ENCODE data around the gene AFAP1L2. TPM values are rescaled to one million over a fixed set of nuclear protein-coding genes. Genes with fewer than 3 reads are reported as not detected.

AFAP1L2 gene
- total RNA-seq, 4 donors from 2014 or later, result 28.4 to 86.6 (median 48.6) TPM

- no peaks in the 10 kb centered on the region for H3K36me3 ChIP-seq
- TF ChIP-seq CTCF (IDR thresholded peaks at IDR 0.05) (no peak), POLR2A (IDR thresholded peaks at IDR 0.05) (no peak)
- no peaks in the 10 kb centered on the region for H3K27me3 ChIP-seq
- H3K27ac ChIP-seq, result peak overlapping the region; percentile 84 to 95
- no peaks in the 10 kb centered on the region for H3K9me3 ChIP-seq
- H3K4me3 ChIP-seq, result no peak overlapping the region
- intact Hi-C loops (cut with DNase I; ENCODE audit: low total_unique reads), result no loop called here
- DNase-seq, result no peak
- H3K4me1 ChIP-seq, result peaks cover 17 to 18% of the 10 kb centered on the region in 2 donors
Measured at GRCh38 chr10:114398587-114399331, 5.5 kb downstream of the AFAP1L2 start.

- Histone ChIP-seq H3K4me3 (peak overlapping the region; percentile 5 to 16), H3K36me3 (no peaks in the 10 kb centered on the region), H3K9me3 (no peaks in the 10 kb centered on the region), H3K4me1 (peaks cover 18 to 20% of the 10 kb centered on the region in 2 donors), H3K27me3 (no peaks in the 10 kb centered on the region), H3K27ac (peak overlapping the region; percentile 84 to 95)
- intact Hi-C loops (cut with DNase I; ENCODE audit: low total_unique reads), result no loop called here
- DNase-seq, result no peak
- no peak for TF ChIP-seq CTCF (IDR thresholded peaks at IDR 0.05)
- no peak for TF ChIP-seq POLR2A (IDR thresholded peaks at IDR 0.05)
Measured at GRCh38 chr10:114397651-114398145, 6.6 kb downstream of the AFAP1L2 start.

- Histone ChIP-seq H3K36me3 (no peaks in the 10 kb centered on the region), H3K4me1 (peaks cover 18 to 20% of the 10 kb centered on the region in 2 donors), H3K27ac (peak overlapping the region; percentile 84 to 95), H3K4me3 (no peak overlapping the region), H3K27me3 (no peaks in the 10 kb centered on the region), H3K9me3 (no peaks in the 10 kb centered on the region)
- intact Hi-C loops (cut with DNase I; ENCODE audit: low total_unique reads), result no loop called here
- DNase-seq, result no peak
- TF ChIP-seq CTCF (IDR thresholded peaks at IDR 0.05) (no peak), POLR2A (IDR thresholded peaks at IDR 0.05) (no peak)
Measured at GRCh38 chr10:114396464-114396863, 7.8 kb downstream of the AFAP1L2 start.

- DNase-seq, result no peak
- Histone ChIP-seq H3K4me1 (peaks cover 15 to 18% of the 10 kb centered on the region in 2 donors), H3K27me3 (no peaks in the 10 kb centered on the region), H3K27ac (peak overlapping the region in 1 of 2 donors; percentile 19), H3K36me3 (no peaks in the 10 kb centered on the region), H3K4me3 (no peak overlapping the region), H3K9me3 (no peaks in the 10 kb centered on the region)
- intact Hi-C loops (cut with DNase I; ENCODE audit: low total_unique reads), result no loop called here
- no peak for TF ChIP-seq CTCF (IDR thresholded peaks at IDR 0.05)
- TF ChIP-seq POLR2A (IDR thresholded peaks at IDR 0.05), result no peak
Measured at GRCh38 chr10:114395366-114396022, 8.8 kb downstream of the AFAP1L2 start.

- no peak overlapping the region for H3K4me3 ChIP-seq
- TF ChIP-seq CTCF (IDR thresholded peaks at IDR 0.05) (no peak), POLR2A (IDR thresholded peaks at IDR 0.05) (no peak)
- intact Hi-C loops (cut with DNase I; ENCODE audit: low total_unique reads), result no loop called here
- peak overlapping the region in 1 of 2 donors; percentile 64 for H3K27ac ChIP-seq
- peaks cover 9 to 10% of the 10 kb centered on the region in 2 donors for H3K4me1 ChIP-seq
- H3K36me3 ChIP-seq, result no peaks in the 10 kb centered on the region
- no peak for DNase-seq
- H3K27me3 ChIP-seq, result no peaks in the 10 kb centered on the region
- H3K9me3 ChIP-seq, result no peaks in the 10 kb centered on the region
Measured at GRCh38 chr10:114394531-114394930, 9.8 kb downstream of the AFAP1L2 start.
